ENCODE results near the gene BBS9. TPM values are rescaled to one million over a fixed set of nuclear protein-coding genes. Genes with fewer than 3 reads are reported as not detected.
A peak's percentile ranks its signal among the peaks of the same experiment; 100 is the strongest.

BBS9 gene
- polyA plus RNA-seq, 1 experiment: 6.5 TPM

DNA sequence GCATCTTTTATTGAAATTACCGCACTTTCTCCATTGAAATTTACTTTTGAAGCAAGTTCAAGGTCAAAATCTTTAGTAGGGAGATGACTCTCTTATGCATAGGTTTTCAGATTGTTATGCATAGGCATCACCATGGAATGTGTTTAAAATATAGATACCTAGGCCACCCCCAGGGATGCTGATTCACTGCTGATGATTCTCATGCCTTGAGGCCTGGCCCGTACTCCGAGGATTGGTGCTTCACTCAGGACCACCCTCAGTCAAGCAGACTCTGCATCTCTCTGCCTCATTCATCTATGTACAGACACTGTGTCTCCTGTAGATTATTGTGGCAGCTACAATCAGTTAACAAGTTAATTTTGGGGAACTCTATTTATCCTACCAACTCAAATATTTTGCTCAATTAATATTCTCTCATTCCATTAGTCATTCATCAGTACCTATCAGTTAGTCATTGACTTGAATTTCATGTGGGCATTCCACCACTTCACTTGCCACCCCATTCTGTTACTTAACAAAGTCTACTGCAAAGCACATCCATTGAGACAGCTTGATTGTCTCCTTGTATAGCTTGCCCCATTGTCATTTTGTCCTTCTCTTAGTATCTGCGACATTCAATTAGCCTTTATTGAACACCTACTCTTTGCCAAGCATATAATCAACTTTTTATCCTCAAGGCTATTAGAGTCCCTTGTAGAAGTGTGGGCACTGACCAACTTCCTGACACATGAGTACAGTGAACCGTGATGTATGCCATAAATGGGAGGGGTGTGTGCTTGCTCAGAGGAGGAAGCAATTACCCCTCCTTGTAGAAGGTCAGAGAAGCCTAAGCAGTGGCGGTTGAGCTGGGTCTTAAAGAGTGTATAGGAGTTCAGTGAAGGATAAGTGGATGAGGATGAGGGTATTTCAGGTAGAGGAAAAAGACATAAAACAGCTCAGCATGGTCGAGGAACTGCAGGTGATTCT lies 520.4 kb downstream of the BBS9 start:
- ChIA-PET POLR2A (no interaction called here), CTCF (interaction anchor here (0.5 kb wide), 1 partner anchor 333 kb away, joined by 5 read pairs; no protein-coding TSS in a partner anchor)
- Histone ChIP-seq H3K36me3 (ENCODE audit: control insufficient read depth, insufficient read depth, low read length) (no peaks in the 10 kb centered on the region), H3K4me3 (ENCODE audit: low read depth, low read length) (no peak overlapping the region), H3K27me3 (ENCODE audit: control insufficient read depth, insufficient read depth, low read length) (no peaks in the 10 kb centered on the region)
- TF ChIP-seq CTCF (IDR thresholded peaks at IDR 0.05; ENCODE audit: insufficient read depth, low read depth, low read length): no peak
- no peak for DNase-seq (ENCODE audit: low read depth)

- no peaks in the 10 kb centered on the region for H3K36me3 ChIP-seq (ENCODE audit: control insufficient read depth, insufficient read depth, low read length)
- no peak overlapping the region for H3K4me3 ChIP-seq (ENCODE audit: low read depth, low read length)
- peak; percentile 61 for DNase-seq (ENCODE audit: low read depth)
- no peaks in the 10 kb centered on the region for H3K27me3 ChIP-seq (ENCODE audit: control insufficient read depth, insufficient read depth, low read length)
- no peak for TF ChIP-seq CTCF (IDR thresholded peaks at IDR 0.05; ENCODE audit: insufficient read depth, low read depth, low read length)
- POLR2A ChIA-PET: no interaction called here
- CTCF ChIA-PET: interaction anchor here (0.5 kb wide), 1 partner anchor 332 kb away, joined by 5 read pairs; no protein-coding TSS in a partner anchor
These were observed 521.5 kb downstream of the BBS9 start for GRCh38 chr7:33650828-33651227.

DNA sequence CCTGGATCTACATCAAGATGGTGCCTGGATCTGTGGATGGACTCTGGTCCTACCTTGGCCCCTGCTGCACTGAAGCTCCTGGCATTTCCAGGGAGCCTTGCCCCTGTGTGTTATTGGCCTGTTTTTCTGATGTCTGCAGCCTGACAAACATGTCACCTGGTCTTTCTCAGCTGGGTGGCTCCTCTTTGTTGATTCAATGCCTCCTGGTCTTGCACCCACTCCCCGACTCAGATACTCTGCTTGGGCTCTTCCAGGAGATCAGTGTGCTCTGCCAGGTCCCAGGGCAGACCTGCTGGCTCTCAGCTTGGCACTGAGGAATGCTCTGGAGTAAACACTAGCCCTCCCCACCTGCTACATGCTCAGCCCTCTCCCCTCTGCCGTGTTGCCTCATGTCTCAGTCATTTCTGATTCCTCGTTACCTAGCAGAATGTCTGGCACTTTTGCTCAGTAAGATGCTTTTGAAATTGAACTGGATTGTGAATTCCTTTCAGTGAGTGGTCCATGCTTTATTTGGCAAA lies 522.7 kb downstream of the BBS9 start:
- H3K4me3 ChIP-seq (ENCODE audit: low read depth, low read length): no peak overlapping the region
- CTCF ChIA-PET: interaction anchor here (1.0 kb wide), 1 partner anchor 12 kb away, joined by 4 read pairs; no protein-coding TSS in a partner anchor
- no peak for DNase-seq (ENCODE audit: low read depth)
- H3K36me3 ChIP-seq (ENCODE audit: control insufficient read depth, insufficient read depth, low read length): no peaks in the 10 kb centered on the region
- POLR2A ChIA-PET: no interaction called here
- TF ChIP-seq CTCF (IDR thresholded peaks at IDR 0.05; ENCODE audit: insufficient read depth, low read depth, low read length): no peak
- H3K27me3 ChIP-seq (ENCODE audit: control insufficient read depth, insufficient read depth, low read length): no peaks in the 10 kb centered on the region

DNA sequence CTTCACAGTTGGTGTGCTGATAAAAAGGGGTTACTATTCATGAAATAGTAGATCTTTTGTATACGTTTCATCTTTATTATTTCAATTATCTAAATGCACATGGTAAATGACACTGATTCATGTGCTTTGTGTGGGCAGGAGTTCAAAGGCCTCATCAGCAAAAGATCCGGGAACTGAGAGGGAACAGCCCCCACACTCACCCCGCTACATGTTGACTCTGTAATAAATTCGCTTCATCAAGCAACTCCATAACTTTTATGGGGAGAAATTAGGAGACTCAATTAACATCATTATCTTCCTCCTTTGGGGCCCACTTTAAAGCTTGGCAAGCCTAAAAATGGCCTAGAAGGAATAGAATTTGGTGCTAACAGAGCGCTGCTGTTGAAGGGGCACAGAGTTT lies 525.3 kb downstream of the BBS9 start:
- ChIA-PET CTCF (interaction anchor here (0.9 kb wide), 1 partner anchor 61 kb away, joined by 3 read pairs; no protein-coding TSS in a partner anchor), POLR2A (no interaction called here)
- Histone ChIP-seq H3K27me3 (ENCODE audit: control insufficient read depth, insufficient read depth, low read length) (no peaks in the 10 kb centered on the region), H3K4me3 (ENCODE audit: low read depth, low read length) (no peak overlapping the region), H3K36me3 (ENCODE audit: control insufficient read depth, insufficient read depth, low read length) (no peaks in the 10 kb centered on the region)
- no peak for DNase-seq (ENCODE audit: low read depth)
- no peak for TF ChIP-seq CTCF (IDR thresholded peaks at IDR 0.05; ENCODE audit: insufficient read depth, low read depth, low read length)

Small RNAs within 50 kb of the gene (small RNA-seq; reads per million reads assigned to genes)
- gene AC007312.1 (ENCODE audit: insufficient read length, low read depth, low replicate concordance): not detected
- gene AC074338.1 (ENCODE audit: insufficient read length, low read depth, low replicate concordance): not detected
- not detected for gene RNA5SP229 (ENCODE audit: insufficient read length, low read depth, low replicate concordance)

Other genes with a start within 250 kb of the BBS9 start
- 12.6 and 26.1 TPM in 2 replicates for gene KBTBD2, start 237.8 kb upstream of the BBS9 start, polyA plus RNA-seq (2011; rRNA removed)
- gene FKBP9, start 172.1 kb upstream of the BBS9 start, polyA plus RNA-seq (2011; rRNA removed): 248 and 315 TPM in 2 replicates
- gene NT5C3A, start 66.8 kb upstream of the BBS9 start, polyA plus RNA-seq (2011; rRNA removed): 11.0 and 19.0 TPM in 2 replicates
- gene RP9, start 20.2 kb upstream of the BBS9 start, polyA plus RNA-seq (2011; rRNA removed): 16.2 and 18.6 TPM in 2 replicates

All from BJ (cell line).